HepG2 (cell line): ENCODE results near the gene SSNA1. TPM values are rescaled to one million over a fixed set of nuclear protein-coding genes. Genes with fewer than 3 reads are reported as not detected.

Experiments
- CCAR2 ChIP-seq: fragments of 200-400 bp; formaldehyde crosslinking; optimal IDR thresholded peaks from 2 replicates; pipeline ENCODE3; 2018; ENCODE audit warnings: low read depth, mild to moderate bottlenecking, low read length, moderate library complexity
- DNMT3B ChIP-seq: conservative IDR thresholded peaks from 2 replicates; pipeline ENCODE4 v1.6.1; 2016; ENCODE audit warnings: missing biosample characterization, control low read depth
- DR1 ChIP-seq: sonication (generic); formaldehyde crosslinking; IDR thresholded peaks from 2 replicates; pipeline ENCODE4 v1.8.0; 2021; ENCODE audit warnings: mild to moderate bottlenecking, missing genetic modification reagents, inconsistent platforms
- KDM3A ChIP-seq: IDR thresholded peaks from 2 replicates; pipeline ENCODE4 v1.6.1; 2018; ENCODE audit warnings: low read depth, missing compliant biosample characterization
- KDM5B ChIP-seq: sonication (generic); formaldehyde crosslinking; IDR thresholded peaks from 2 replicates; pipeline ENCODE4 v1.4.0; 2020; ENCODE audit warnings: missing genetic modification reagents, mild to moderate bottlenecking, borderline replicate concordance
- LCORL ChIP-seq, 2 experiments: fragments of 450-650 bp in 1 of 2; sonication (generic) in 1 of 2; formaldehyde crosslinking in 1 of 2; IDR thresholded peaks; 2 replicates each; pipeline versions ENCODE4 v1.5.0 to v1.6.1; 2017 to 2020; ENCODE audit warnings: antibody characterized with exemption in 1 of 2, missing genetic modification reagents in 1 of 2
- SALL1 ChIP-seq: sonication (generic); formaldehyde crosslinking; IDR thresholded peaks from 2 replicates; pipeline ENCODE4 v1.8.0; 2022; ENCODE audit warnings: mild to moderate bottlenecking, missing genetic modification reagents
- SALL2 ChIP-seq: sonication (generic); formaldehyde crosslinking; IDR thresholded peaks from 2 replicates; pipeline ENCODE4 v1.8.1; 2023; ENCODE audit warnings: mild to moderate bottlenecking, missing genetic modification reagents, inconsistent platforms
- SMC3 ChIP-seq: IDR thresholded peaks from 2 replicates; pipeline ENCODE4 v1.6.1; 2011; ENCODE audit warnings: low read length, improper control_type of control experiment
- SP4 ChIP-seq: sonication (generic); formaldehyde crosslinking; IDR thresholded peaks from 2 replicates; pipeline ENCODE4 v1.8.1; 2023; ENCODE audit warnings: mild to moderate bottlenecking, missing genetic modification reagents
- TSC22D2 ChIP-seq: sonication (generic); formaldehyde crosslinking; IDR thresholded peaks from 2 replicates; pipeline ENCODE4 v1.5.1; 2020; ENCODE audit warnings: missing genetic modification reagents, mild to moderate bottlenecking, borderline replicate concordance
- ZBTB7A ChIP-seq: sonication (generic); formaldehyde crosslinking; IDR thresholded peaks from 2 replicates; pipeline ENCODE4 v1.8.0; 2022; ENCODE audit warnings: mild to moderate bottlenecking, missing genetic modification reagents
- ZC3H13 ChIP-seq: sonication (generic); formaldehyde crosslinking; IDR thresholded peaks from 2 replicates; pipeline ENCODE4 v1.8.1; 2023; ENCODE audit warnings: mild to moderate bottlenecking, missing genetic modification reagents, moderate library complexity
- ZMYM3 ChIP-seq: sonication (generic); formaldehyde crosslinking; IDR thresholded peaks from 2 replicates; pipeline ENCODE4 v1.5.1; 2020; ENCODE audit warnings: mild to moderate bottlenecking, missing genetic modification reagents
- ZMYM4 ChIP-seq: sonication (generic); formaldehyde crosslinking; IDR thresholded peaks from 2 replicates; pipeline ENCODE4 v1.8.1; 2023; ENCODE audit warnings: mild to moderate bottlenecking, missing genetic modification reagents
- ZNF12 ChIP-seq: sonication (generic); formaldehyde crosslinking; IDR thresholded peaks from 2 replicates; pipeline ENCODE4 v1.5.0; 2020; ENCODE audit warnings: missing genetic modification reagents
- ZNF230 ChIP-seq: sonication (generic); formaldehyde crosslinking; IDR thresholded peaks from 2 replicates; pipeline ENCODE4 v1.4.0; 2020; ENCODE audit warnings: mild to moderate bottlenecking, missing genetic modification reagents
- ZNF234 ChIP-seq: sonication (generic); formaldehyde crosslinking; conservative IDR thresholded peaks from 2 replicates; pipeline ENCODE4 v1.5.1; 2020; ENCODE audit warnings: mild to moderate bottlenecking, missing genetic modification reagents
- ZNF430 ChIP-seq: sonication (generic); formaldehyde crosslinking; IDR thresholded peaks from 2 replicates; pipeline ENCODE4 v1.9.0; 2021; ENCODE audit warnings: mild to moderate bottlenecking, missing genetic modification reagents
- ZNF816 ChIP-seq: sonication (generic); formaldehyde crosslinking; IDR thresholded peaks from 2 replicates; pipeline ENCODE4 v1.8.0; 2022; ENCODE audit warnings: missing genetic modification reagents, mild to moderate bottlenecking, borderline replicate concordance
- ZSCAN9 ChIP-seq: IDR thresholded peaks from 2 replicates; pipeline ENCODE4 v1.6.1; 2016; ENCODE audit warnings: borderline replicate concordance
- polyA plus RNA-seq, 8 experiments: library from polyadenylated mRNA; depleted of rRNA in 3 of 8; stranded (reverse) in 7 of 8; unstranded in 1 of 8; fragments of >200 nt; fragmentation: Illumina TruSeq in 4 of 8; extraction: Trizol in 4 of 8; gene quantifications; 2 replicates each; pipeline versions ENCODE4 v1.2.1 to v1.2.3, GENCODE V29; 2011 to 2016; ENCODE audit warnings: low read depth in 4 of 8, missing spikeins in 1 of 8, mixed read lengths in 1 of 8; ENCODE audit not compliant: insufficient read depth in 1 of 8
- total RNA-seq, 5 experiments: library from RNA; depleted of rRNA; stranded (reverse); fragments of >200 nt; fragmentation: Illumina TruSeq; extraction: Trizol; gene quantifications; 2 replicates each; pipeline ENCODE4 v1.2.3, GENCODE V29; 2016; ENCODE audit warnings: low read depth in 1 of 5
- TF ChIP-seq, protein P1 (sequence below): sonication (generic); formaldehyde crosslinking; IDR thresholded peaks from 2 replicates; pipeline ENCODE4 v1.4.0; 2020; ENCODE audit warnings: mild to moderate bottlenecking, low read depth, missing genetic modification reagents
- TF ChIP-seq, protein P2 (sequence below): IDR thresholded peaks from 2 replicates; pipeline ENCODE4 v1.6.1; 2016; ENCODE audit warnings: mild to moderate bottlenecking
- TF ChIP-seq, protein P3 (sequence below): sonication (generic); formaldehyde crosslinking; IDR thresholded peaks from 2 replicates; pipeline ENCODE4 v1.5.1; 2020; ENCODE audit warnings: missing genetic modification reagents, mild to moderate bottlenecking, borderline replicate concordance
- TF ChIP-seq, protein P4 (sequence below): sonication (generic); formaldehyde crosslinking; IDR thresholded peaks from 2 replicates; pipeline ENCODE4 v1.4.0; 2020; ENCODE audit warnings: missing genetic modification reagents

The SSNA1 gene
- total and polyA plus RNA-seq, 2 of the 13 experiments (the other 11 are each of a cell fraction or from before 2014, with no cell fraction given): 35.9 to 49.4 TPM

DNA sequence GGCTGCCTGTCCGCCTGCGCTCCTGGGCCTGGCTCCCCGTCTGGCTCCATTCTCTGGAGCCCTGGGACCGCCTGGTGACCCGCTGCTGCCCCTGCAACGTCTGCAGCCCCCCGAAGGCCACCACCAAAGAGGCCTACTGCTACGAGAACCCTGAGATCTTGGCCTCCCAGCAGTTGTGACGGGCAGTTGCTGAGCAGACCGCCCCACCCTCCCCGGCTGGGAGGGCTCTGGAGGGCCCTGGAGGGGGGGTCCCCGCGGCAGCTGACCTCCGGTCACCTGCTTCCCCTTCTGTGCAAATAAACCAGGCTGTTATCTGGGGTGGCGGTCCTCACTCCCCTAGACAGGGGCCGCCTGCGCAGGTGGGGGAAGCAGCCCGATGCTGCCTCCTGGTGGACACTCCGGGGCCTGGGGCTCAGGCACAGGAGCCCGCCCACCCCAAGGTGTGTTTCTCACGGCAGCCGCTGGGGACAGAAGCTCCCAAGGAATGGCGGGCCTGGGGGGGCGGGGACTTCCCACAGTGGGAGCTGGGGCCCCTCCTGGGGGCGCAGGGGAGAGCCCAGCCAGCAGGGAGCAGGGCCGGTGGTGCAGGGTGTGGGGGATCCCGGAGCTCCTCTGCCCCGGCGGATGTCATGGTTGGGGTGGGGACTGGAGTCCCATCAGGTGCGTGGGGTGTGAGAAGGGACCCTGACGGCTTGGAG, 47.9 kb downstream of the SSNA1 start (continued):
- TF ChIP-seq SMC3 (peak; percentile 51; the same call in 1 of the 2 replicates), ZNF230 (no peak), ZBTB7A (CRISPR knock-in tag) (peak; percentile 83), SALL2 (CRISPR knock-in tag) (peak; percentile 19; the same call in 1 of the 2 replicates), DR1 (CRISPR knock-in tag) (peak; percentile 33; the same call in 1 of the 2 replicates), CCAR2 (peak; percentile 55), DNMT3B (CRISPR knock-in tag) (0 out of 2 replicates have a peak, but pooled peaks have one; percentile 23), ZNF12 (no peak), ZC3H13 (CRISPR knock-in tag) (peak; percentile 91), ZNF430 (CRISPR knock-in tag) (peak; percentile 89; the same call in 1 of the 2 replicates), KDM5B (CRISPR knock-in tag) (peak; percentile 51; the same call in 1 of the 2 replicates), ZNF234 (0 out of 2 replicates have a peak, but pooled peaks have one; percentile 44), TSC22D2 (CRISPR knock-in tag) (peak; percentile 71; the same call in 1 of the 2 replicates), ZMYM3 (CRISPR knock-in tag) (peak; percentile 36; the same call in 1 of the 2 replicates), KDM3A (CRISPR knock-in tag) (peak; percentile 83), ZSCAN9 (CRISPR knock-in tag) (peak; percentile 59; the same call in 1 of the 2 replicates), ZNF816 (CRISPR knock-in tag) (peak; percentile 29; the same call in 1 of the 2 replicates), LCORL (IDR thresholded peaks at IDR 0.05) (no peak), LCORL (CRISPR knock-in tag; IDR thresholded peaks at IDR 0.05) (peak; percentile 88; the same call in 1 of the 2 replicates), SP4 (CRISPR knock-in tag) (peak; percentile 65), SALL1 (peak; percentile 84), ZMYM4 (CRISPR knock-in tag) (peak; percentile 67)
- TF ChIP-seq, protein P1, sequence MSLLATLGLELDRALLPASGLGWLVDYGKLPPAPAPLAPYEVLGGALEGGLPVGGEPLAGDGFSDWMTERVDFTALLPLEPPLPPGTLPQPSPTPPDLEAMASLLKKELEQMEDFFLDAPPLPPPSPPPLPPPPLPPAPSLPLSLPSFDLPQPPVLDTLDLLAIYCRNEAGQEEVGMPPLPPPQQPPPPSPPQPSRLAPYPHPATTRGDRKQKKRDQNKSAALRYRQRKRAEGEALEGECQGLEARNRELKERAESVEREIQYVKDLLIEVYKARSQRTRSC (CRISPR knock-in tag): no peak
- TF ChIP-seq, protein P2, sequence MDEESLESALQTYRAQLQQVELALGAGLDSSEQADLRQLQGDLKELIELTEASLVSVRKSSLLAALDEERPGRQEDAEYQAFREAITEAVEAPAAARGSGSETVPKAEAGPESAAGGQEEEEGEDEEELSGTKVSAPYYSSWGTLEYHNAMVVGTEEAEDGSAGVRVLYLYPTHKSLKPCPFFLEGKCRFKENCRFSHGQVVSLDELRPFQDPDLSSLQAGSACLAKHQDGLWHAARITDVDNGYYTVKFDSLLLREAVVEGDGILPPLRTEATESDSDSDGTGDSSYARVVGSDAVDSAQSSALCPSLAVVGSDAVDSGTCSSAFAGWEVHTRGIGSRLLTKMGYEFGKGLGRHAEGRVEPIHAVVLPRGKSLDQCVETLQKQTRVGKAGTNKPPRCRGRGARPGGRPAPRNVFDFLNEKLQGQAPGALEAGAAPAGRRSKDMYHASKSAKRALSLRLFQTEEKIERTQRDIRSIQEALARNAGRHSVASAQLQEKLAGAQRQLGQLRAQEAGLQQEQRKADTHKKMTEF (CRISPR knock-in tag): peak; percentile 80; the same call in 1 of the 2 replicates
- TF ChIP-seq, protein P3, sequence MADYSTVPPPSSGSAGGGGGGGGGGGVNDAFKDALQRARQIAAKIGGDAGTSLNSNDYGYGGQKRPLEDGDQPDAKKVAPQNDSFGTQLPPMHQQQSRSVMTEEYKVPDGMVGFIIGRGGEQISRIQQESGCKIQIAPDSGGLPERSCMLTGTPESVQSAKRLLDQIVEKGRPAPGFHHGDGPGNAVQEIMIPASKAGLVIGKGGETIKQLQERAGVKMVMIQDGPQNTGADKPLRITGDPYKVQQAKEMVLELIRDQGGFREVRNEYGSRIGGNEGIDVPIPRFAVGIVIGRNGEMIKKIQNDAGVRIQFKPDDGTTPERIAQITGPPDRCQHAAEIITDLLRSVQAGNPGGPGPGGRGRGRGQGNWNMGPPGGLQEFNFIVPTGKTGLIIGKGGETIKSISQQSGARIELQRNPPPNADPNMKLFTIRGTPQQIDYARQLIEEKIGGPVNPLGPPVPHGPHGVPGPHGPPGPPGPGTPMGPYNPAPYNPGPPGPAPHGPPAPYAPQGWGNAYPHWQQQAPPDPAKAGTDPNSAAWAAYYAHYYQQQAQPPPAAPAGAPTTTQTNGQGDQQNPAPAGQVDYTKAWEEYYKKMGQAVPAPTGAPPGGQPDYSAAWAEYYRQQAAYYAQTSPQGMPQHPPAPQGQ (CRISPR knock-in tag): no peak
- TF ChIP-seq, protein P4, sequence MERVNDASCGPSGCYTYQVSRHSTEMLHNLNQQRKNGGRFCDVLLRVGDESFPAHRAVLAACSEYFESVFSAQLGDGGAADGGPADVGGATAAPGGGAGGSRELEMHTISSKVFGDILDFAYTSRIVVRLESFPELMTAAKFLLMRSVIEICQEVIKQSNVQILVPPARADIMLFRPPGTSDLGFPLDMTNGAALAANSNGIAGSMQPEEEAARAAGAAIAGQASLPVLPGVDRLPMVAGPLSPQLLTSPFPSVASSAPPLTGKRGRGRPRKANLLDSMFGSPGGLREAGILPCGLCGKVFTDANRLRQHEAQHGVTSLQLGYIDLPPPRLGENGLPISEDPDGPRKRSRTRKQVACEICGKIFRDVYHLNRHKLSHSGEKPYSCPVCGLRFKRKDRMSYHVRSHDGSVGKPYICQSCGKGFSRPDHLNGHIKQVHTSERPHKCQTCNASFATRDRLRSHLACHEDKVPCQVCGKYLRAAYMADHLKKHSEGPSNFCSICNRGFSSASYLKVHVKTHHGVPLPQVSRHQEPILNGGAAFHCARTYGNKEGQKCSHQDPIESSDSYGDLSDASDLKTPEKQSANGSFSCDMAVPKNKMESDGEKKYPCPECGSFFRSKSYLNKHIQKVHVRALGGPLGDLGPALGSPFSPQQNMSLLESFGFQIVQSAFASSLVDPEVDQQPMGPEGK (CRISPR knock-in tag): peak; percentile 99
